Astrocyte of the spinal cord (primary cell): ENCODE measurements around the gene PLXNA2.

Experiments
- DNase-seq: peaks from one replicate; pipeline ENCODE4 v3.0.0; 2011; ENCODE audit warnings: low read depth, low spot score
- H3K4me3 ChIP-seq: 2 replicates; pipeline ENCODE4 v1.5.1; 2011; ENCODE audit warnings: low read depth, mild to moderate bottlenecking, low read length, moderate library complexity
- in situ Hi-C: cut with HindIII; loops from 2 replicates; pipeline ENCODE4 v1.10.0; 2017; ENCODE audit warnings: low sequenced_read_pairs
- TF ChIP-seq, protein P1 (sequence below): IDR thresholded peaks from 2 replicates; pipeline ENCODE4 v1.5.1; 2012; ENCODE audit warnings: low read depth, mild to moderate bottlenecking, low read length, inconsistent platforms

The PLXNA2 gene

DNA sequence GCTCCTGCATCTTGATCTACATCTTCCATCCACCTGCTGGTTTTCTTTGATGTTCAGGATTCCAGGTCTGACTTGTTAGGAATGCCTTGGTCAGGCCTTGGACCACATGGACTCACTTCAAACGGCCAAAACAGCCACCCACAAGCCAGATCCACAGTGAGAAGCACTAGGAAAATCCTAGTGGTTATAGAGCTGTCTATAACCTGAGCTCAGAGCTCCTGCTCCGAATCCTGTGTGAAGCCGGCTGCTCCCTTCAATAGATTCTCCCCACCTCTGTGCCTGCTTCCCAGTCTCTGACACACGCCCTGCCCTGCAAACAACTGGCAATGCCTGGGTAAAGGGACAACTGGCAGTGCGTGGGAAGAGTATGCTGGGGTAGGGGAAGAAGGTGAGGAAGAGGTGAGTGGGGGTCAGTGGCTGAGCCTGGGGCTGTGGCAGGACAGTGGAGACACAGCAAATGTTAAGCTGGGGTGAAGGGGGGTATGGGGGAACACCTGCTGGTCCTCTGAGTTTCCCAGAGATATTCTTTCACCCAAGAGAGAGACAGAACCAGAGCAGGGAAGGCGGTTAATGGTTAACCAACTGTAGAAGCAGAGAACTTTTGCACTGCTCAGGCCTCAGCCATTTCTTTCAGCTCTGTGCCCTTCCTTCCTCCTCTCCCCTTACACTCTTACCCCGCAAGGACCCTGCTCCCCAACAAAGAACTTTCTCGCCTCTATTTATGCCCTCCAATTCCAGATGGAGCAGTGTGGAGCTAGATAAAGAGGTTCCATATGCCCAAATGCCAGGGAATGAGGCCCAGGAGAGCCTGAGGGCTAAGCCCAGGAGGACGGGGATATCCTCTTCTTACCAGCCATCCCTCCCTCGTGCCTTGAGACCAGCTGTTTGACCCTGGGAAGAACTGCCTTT, 4.5 kb downstream of the PLXNA2 start:
- no peak overlapping the region for H3K4me3 ChIP-seq
- TF ChIP-seq, protein P1, sequence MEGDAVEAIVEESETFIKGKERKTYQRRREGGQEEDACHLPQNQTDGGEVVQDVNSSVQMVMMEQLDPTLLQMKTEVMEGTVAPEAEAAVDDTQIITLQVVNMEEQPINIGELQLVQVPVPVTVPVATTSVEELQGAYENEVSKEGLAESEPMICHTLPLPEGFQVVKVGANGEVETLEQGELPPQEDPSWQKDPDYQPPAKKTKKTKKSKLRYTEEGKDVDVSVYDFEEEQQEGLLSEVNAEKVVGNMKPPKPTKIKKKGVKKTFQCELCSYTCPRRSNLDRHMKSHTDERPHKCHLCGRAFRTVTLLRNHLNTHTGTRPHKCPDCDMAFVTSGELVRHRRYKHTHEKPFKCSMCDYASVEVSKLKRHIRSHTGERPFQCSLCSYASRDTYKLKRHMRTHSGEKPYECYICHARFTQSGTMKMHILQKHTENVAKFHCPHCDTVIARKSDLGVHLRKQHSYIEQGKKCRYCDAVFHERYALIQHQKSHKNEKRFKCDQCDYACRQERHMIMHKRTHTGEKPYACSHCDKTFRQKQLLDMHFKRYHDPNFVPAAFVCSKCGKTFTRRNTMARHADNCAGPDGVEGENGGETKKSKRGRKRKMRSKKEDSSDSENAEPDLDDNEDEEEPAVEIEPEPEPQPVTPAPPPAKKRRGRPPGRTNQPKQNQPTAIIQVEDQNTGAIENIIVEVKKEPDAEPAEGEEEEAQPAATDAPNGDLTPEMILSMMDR: no peak
- in situ Hi-C loops: no loop called here

DNA sequence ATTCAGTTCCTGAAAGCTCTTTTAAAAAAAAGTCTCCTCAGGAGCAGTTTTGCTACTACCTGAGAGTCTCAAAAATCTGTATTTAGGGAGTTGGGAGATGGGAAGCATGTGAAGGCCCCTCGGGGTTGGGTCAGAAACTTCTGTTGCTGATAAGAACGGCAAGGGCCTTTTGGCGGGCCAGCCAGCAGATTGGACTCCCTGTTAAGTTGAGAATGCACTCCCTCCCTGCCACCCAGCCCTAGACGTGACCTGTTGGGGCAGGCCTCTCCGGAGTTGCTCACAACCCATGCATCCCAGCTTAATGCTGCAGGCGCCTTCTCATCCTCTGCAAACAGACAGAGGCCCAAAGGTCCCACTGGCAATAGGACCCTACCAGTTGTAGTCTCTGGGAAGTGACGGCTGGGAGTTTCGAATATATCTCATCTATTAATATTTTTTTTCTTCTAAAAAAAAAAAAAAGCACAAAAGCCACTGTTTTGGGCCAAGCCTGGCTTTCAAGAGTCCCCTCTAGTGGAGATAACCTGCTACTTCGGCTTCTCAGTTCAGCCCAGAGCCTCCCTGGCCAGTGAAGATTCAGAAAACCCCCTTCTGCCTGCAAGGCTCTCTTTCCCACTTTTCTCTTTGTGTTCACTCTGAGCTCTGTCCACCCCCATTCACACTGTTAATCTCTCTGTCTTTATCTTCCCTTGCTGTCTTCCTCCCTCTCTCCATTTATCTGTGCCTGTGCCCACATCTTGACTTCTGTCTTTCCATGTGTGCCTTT, 5.3 kb downstream of the PLXNA2 start:
- peak; percentile 67 for DNase-seq

More for the DNA sequence above, 4.5 kb downstream of the PLXNA2 start:
- DNase-seq: no peak

DNA sequence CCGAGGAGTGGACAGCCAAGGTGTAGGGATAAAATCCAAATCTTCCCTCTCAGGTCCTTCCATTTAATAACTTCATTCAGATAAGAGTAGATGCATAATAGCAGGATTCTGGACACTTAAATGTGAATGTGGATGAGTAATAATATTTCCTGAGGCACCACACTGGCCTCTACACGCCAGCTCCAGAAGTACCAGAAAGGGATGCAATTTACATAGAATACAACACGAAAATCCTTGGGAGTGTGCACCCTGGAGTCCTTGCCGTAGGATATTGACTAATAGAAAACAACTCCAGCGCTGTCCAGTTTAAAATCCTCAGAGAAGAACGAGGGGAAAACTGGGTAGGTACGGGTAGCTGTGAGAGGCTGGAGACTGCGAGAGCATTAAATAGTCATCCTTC, 6.9 kb downstream of the PLXNA2 start:
- TF ChIP-seq, protein P1: peak; percentile 11
- H3K4me3 ChIP-seq: no peak overlapping the region
- in situ Hi-C loops: no loop called here
- DNase-seq: peak; percentile 44

More for the DNA sequence above, 5.3 kb downstream of the PLXNA2 start:
- no peak overlapping the region for H3K4me3 ChIP-seq
- TF ChIP-seq, protein P1: peak; percentile 89
- in situ Hi-C loops: no loop called here

DNA sequence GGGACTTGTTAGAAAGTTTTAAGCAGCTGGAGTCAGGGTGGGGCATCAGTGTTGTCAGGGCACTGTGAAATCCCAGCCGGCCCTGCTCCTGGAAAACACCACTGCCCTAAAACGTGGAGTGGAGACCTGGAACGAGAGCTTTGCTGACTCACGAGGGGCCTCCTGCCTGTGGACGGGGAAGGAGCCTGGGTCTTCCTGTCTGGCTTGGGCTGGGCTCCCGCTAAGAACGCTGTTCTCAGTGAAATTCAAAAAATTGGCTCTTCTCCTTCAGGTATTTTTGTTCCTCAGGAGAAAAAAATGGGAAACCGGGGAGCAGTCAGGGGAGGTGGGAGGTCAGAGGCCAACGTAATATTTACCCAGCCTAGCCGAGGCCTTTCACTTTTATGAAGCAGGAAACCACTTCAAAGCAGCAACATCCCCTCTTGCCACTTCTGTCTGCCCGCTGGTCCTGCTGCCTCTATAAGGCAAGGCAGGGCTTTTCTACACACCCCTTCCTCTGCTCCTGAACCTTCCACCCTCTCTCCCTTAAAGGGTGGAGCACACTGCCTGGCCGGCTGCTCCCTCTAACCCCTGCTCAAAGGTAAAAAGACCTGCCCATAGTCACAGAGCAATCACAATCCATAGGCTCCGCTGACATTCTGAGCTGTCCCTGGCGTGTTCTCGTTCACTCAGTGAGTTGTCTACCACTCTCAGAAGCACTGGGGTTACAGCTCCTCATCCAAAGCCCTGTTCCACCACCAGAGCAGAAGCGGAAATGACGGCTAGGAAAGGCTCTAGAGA, 8.0 kb downstream of the PLXNA2 start:
- DNase-seq: peak; percentile 85
- in situ Hi-C loops: no loop called here
- TF ChIP-seq, protein P1: no peak
- no peak overlapping the region for H3K4me3 ChIP-seq

DNA sequence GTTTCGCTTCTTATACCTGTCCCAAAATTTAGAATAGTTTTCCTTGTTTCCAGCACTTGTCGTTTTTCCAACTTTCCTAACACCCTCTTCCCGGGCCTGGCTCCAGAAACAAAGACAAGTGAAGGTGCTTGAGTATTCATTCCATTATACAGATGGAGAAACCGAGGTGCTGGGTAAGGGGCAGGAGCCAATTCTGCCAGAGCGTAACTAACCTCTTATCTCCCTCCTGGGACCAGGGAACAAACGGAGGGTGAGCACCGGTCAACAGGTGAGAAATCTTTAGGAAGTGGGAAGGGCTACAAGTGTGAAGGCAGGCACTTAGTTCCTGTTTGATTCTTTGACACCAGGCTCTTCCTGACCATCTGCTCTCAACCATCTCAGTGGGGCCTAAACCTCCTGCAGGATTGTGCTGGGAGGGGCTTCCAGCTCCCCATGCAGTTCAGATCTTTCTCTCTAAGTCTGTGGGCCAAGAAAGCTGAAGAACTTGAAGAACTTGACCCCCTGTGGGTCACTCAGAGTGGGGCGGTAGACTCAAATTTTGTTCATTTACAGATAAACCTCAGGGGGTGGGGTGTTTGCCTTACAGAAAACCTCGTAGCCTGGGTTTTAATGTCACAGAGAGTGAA, 8.7 kb downstream of the PLXNA2 start:
- TF ChIP-seq, protein P1: no peak
- in situ Hi-C loops: no loop called here
- no peak for DNase-seq
- no peak overlapping the region for H3K4me3 ChIP-seq

DNA sequence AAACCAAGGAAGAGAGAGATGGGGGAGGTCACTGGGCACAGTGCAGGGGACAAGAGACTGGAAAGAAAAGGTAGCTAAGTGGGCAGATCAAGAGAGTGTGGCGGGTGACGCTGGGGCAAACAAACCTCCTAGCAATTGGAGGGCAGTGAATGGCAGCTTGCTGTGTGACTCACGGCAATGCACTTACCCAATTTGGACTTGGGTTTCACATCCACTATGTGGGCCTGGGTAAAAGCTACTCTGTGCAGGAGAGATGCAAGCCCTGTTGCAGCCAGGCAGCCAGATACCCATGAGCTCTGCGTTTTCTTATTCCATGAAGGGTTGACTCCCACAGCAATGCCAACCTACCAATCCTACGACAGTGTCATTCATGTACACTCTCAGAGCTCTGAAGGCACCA, 9.5 kb downstream of the PLXNA2 start:
- DNase-seq: no peak
- in situ Hi-C loops: no loop called here
- H3K4me3 ChIP-seq: no peak overlapping the region
- TF ChIP-seq, protein P1: no peak
